GM12874 (cell line): ENCODE measurements around the gene STRN4.

Experiments used
- TF ChIP-seq, protein P1 (sequence below): IDR thresholded peaks from 2 replicates; pipeline ENCODE4 v1.5.1; 2011; ENCODE audit warnings: low read depth, mild to moderate bottlenecking, control low read depth, low read length, moderate library complexity; ENCODE audit not compliant: insufficient read depth

STRN4 gene

DNA sequence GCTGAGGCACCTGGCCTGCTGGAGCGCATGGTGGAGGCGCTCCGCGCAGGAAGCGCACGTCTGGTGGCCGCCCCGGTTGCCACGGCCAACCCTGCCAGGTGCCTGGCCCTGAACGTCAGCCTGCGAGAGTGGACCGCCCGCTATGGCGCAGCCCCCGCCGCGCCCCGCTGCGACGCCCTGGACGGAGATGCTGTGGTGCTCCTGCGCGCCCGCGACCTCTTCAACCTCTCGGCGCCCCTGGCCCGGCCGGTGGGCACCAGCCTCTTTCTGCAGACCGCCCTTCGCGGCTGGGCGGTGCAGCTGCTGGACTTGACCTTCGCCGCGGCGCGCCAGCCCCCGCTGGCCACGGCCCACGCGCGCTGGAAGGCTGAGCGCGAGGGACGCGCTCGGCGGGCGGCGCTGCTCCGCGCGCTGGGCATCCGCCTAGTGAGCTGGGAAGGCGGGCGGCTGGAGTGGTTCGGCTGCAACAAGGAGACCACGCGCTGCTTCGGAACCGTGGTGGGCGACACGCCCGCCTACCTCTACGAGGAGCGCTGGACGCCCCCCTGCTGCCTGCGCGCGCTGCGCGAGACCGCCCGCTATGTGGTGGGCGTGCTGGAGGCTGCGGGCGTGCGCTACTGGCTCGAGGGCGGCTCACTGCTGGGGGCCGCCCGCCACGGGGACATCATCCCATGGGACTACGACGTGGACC is 9.7 kb upstream of the STRN4 start:
- TF ChIP-seq, protein P1, sequence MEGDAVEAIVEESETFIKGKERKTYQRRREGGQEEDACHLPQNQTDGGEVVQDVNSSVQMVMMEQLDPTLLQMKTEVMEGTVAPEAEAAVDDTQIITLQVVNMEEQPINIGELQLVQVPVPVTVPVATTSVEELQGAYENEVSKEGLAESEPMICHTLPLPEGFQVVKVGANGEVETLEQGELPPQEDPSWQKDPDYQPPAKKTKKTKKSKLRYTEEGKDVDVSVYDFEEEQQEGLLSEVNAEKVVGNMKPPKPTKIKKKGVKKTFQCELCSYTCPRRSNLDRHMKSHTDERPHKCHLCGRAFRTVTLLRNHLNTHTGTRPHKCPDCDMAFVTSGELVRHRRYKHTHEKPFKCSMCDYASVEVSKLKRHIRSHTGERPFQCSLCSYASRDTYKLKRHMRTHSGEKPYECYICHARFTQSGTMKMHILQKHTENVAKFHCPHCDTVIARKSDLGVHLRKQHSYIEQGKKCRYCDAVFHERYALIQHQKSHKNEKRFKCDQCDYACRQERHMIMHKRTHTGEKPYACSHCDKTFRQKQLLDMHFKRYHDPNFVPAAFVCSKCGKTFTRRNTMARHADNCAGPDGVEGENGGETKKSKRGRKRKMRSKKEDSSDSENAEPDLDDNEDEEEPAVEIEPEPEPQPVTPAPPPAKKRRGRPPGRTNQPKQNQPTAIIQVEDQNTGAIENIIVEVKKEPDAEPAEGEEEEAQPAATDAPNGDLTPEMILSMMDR, result no peak

DNA sequence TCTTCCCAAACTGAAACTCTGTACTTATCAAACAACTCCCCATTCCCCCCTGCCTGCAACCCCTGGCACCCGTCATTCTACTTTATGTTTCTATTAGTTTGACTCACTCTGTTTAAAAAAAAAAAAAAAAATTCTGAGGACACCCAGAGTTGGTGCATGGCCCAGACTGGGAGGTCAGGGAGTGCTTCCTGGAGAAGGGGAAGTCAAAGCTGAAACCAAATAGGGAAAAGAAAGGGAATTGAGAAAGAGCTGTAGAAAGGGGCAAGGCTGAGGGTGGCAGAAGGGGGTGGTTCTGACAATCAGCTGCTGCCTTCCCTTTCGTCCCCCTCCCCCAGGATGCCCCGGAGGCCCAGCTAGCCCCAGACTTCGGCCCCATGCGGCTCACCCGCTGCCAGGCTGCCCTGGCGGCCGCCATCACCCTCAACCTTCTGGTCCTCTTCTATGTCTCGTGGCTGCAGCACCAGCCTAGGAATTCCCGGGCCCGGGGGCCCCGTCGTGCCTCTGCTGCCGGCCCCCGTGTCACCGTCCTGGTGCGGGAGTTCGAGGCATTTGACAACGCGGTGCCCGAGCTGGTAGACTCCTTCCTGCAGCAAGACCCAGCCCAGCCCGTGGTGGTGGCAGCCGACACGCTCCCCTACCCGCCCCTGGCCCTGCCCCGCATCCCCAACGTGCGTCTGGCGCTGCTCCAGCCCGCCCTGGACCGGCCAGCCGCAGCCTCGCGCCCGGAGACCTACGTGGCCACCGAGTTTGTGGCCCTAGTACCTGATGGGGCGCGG is 9.0 kb upstream of the STRN4 start:
- TF ChIP-seq, protein P1, result no peak

- TF ChIP-seq, protein P1, result peak; percentile 74
These were observed 7.3 kb upstream of the STRN4 start for GRCh38 chr19:46753420-46754155.

DNA sequence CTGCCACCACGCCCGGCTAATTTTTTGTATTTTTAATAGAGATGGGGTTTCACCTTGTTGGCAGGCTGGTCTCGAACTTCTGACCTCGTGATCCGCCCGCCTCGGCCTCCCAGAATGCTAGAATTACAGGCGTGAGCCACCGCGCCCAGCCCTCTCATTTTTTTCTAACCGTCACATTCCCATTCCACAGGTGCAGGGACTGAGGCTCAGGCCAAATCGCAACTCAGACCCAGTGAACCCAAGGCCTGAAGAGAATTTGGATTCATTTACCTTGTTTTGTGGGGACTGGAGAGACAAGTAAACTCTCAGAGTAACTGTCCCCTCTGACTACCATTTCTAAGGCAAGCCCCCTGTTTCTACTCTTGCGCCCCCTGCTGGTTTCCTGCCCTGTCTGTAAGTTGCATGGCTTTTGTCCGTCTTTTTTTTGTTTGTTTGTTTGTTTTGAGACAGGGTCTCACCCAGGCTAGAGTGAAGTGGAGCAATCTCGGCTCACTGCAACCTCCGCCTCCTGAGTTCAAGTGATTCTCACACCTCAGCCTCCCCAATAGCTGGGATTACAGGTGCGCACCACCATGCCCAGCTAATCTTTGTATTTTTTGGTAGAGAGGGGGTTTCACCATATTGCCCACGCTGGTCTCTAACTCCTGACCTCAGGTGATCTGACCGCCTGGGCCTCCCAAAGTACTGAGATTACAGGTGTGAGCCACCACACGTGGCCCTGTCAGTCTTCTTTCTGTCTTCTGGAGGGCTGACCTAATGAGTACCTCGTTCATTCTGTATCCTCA is 2.3 kb upstream of the STRN4 start:
- TF ChIP-seq, protein P1, result peak; percentile 82

DNA sequence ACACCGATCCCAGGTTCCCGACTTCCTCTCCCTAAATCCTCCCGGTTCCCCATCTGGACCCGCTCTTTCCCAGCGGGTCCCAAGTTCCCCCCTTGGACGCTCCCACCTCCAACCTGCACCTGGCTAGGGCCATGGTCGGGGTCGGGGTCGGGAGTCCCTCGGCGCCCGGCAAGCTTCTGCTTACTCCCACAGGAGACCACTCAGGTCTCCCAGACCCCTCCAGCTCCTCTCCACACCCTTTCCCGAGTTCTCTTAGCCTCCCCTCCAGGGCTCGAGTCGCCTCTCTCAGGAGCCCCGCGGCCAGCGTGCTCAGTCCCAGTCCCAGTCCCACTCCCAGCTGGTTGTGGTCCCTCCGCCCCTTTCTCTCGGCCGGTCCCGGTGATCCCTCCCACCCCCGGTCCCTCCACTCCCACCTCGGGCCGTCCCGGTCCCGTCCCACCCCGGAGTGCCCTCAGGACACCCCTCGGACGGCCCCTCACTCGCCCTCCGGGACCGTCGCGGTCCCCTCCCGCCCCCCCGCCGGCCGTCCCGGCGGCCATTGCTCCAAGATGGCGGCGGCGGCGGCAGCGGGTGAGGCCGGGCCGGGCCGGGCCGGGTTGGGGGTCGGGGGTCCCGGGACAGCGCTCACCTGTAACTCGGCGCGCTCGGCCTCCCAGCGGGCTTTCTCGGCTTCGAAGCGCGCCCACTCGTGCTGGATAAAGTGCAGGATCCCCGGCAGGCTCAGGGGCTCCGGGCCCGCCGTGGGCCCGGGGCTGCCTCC is 549 bp downstream of the STRN4 start, which contains the start of gene FKRP:
Gene FKRP (plus strand): TSS at position 537 of the 760 bp plus-strand sequence. CDS start 9,394 bp downstream, outside the sequence.
- TF ChIP-seq, protein P1, result no peak

- TF ChIP-seq, protein P1, result no peak
These were observed 1.2 kb downstream of the STRN4 start for GRCh38 chr19:46745030-46745429.
